HG03521 (cell line): ENCODE data around the gene EPHA8.

Experiments used
- ATAC-seq: cut with Tn5 transposase; IDR thresholded peaks from one replicate; pipeline ENCODE4 v1.9.1; 2021; ENCODE audit warnings: mild to moderate bottlenecking, moderate library complexity; ENCODE audit not compliant: unreplicated experiment

The EPHA8 gene

DNA sequence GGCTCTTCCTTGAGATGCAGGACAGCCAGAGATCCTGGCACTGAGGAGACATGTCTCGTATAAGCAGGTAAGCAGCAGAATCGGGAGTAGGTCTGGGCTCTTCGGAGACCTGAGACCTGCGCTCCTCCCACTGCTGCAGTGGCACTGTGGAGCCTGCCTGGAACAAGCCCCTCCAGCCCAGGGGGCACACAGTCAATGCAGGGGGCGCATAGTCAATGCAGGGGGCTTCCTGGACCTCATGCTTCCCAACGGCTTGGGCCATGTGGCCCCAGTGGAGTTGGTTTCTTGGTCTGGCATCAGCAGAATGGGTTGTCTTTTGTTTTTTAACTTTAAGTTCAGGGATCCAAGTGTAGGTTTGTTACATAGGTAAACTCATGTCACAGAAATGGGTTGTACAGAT, 27.9 kb upstream of the EPHA8 start:
- no peak for ATAC-seq

DNA sequence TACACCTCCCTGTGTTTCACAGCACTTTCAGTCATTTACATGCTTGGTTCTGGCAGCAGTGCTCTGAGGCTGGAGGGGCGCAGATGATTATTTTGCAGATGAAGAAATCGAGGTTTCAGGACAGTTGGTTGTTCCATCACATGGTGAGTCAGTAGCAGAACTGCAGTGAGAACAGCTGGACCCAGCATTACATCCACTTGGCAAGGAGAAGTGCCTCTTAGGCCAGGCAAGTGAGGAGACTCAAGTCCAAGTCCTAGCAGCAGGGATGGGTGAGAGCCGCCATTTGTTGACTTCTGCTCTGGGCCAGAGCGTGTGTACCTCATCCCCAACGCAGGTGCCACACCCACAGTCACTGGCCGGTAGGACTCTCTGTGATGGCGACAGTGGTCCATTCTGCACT, 26.8 kb upstream of the EPHA8 start:
- ATAC-seq, result no peak

DNA sequence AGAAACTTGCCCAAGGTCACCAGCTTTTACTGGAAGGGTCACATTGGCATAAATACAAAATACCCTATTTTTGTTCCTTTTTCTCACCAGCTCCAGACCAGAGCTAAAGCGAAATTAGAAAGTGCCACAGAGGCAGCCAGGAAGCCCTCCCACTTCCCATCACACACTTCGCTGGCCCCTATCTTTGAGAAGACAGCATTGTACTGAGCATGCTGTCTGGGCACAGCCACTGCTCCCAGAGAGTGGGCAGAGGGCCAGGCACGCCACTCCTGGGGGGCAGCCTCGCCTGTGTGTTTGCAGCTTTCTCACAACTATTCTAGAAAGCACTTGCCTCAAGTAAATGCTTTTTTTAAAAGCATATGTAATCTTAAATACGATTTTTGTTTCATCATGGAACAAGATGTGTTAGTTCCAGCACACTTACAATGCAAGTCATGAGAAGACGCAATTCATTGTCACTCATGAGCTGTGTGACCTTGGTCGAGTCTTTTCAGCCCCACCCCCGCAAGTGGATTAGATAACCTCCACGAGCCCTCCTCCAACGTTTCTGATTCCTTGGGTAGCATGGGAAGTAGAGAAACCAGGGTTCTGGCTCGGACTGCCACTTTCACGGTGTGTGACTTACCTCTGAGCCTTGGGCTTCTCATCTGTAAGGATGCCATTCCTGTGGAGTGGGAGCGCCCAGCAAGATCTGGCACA, 25.7 kb upstream of the EPHA8 start:
- ATAC-seq, result no peak

DNA sequence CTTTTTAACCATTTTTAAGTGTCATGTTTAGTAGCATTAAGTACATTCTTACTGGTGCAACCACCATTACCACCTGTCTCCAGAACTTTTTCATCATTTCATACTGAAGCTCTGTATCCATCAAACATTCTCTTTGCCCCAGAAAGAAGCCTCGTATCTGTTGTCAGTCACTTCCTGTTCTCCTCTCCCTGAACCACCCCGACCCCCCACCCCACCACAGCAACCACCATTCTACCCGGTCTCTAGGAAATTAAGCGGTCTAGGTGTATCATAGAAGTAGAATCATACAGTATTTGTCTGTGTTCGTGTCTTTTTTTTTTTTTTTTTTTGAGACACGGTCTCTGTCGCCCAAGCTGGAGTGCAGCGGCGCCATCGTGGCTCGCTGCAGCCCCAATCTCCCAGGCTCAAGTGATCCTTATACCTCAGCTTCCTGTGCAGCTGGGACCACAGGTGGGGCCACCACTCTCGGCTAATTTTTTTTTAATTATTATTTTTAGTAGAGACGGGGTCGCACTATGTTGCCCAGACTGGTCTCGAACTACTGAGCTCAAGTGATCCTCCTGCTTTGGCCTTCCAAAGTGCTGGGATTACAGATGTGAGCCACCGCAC, 23.7 kb upstream of the EPHA8 start:
- ATAC-seq, result no peak

DNA sequence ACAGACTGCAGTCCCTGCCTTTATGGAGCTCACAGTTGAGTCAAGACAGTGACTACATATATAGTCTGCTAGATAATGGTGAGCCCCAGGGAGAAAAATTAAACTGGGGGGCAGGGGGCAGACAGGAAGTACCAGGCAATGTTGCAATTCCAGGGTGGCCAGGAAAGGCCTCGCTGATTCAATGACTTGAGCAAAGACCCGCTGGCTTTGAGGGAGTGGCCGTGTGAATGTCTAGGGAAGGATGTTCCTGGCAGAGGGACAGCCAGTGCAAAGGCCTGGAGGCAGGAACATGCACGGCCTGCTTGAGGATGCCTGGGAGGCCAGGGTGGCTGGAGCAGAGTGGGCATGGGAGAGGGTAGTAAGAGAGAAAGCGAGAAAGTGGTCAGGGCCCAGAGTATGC, 23.0 kb upstream of the EPHA8 start:
- no peak for ATAC-seq

DNA sequence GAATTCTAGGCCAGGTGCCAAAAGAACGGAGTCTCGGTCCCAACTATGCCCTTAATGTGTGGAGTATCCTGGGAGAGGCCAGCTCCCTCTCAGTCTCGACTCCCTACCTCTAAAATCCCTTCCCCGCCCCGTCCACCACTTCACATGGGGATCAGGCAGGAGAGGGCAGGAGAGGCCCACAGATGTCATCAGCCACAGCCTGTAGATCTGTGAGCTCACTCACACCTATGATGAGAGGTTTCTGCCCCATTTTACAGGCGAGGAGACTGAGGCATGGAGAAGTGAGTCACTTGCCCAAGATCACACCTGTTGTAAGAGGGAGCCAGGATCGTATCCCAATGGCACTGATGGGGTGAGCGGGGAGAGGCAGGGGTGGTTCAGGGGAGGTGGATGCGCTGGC, 20.4 kb upstream of the EPHA8 start:
- ATAC-seq, result no peak

DNA sequence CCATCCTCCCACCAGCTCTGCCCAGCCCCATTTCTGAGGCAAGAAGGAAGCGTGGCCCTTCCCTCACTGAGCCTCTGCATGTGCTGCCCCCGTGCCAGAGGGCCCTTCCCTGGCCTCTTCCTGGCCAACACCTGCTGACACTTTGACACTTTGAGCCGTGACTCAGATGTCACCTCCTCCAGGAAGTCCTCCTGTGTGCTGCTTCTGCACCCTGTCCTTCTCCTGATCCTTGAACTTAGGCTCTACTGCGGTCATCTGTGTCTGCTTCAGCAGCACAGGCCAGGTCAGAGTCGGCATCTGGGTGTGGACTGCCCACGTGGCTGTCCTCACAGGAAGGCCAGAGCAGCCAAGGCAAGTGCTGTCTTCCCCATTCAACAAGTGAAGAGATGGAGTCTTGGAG, 19.6 kb upstream of the EPHA8 start:
- no peak for ATAC-seq

DNA sequence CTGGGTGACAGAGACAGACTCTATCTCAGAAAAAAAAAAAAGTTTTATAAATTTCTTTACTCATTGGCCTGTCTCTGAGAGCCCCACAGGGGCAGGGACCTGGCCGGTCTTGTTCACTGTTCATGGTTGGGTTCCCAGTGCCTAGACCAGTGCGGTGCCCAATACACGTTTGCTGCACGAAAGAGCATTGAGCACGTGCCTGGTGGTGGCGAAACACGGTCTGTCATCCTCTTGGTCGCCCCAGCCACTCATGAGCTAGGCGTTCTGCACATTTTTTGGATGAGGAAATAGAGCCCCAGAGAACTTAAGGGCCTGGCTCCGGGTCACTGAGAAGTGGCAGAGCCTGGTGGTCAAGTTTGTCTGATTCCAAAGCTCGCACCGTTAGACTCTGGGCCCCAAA, 18.7 kb upstream of the EPHA8 start:
- no peak for ATAC-seq

DNA sequence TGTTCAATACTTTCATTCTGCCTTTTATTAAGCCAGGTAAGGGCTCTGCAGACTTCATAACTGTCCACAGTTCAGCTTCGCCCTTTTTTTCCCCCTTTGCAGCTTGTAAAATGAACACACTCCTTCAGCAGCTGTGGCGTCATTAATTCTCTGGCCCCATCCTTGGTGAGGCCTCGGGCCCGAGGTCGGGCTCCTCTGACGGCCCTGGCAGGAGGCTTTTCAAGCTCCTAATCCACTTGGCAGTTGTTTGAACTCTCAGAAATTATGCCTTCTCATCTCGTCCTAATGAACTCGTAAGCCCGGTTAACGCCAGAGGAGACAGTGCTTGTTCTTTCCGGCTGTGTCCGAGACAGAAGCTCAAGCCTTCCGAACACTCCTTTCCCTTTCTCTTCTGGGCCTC, 18.1 kb upstream of the EPHA8 start:
- no peak for ATAC-seq

DNA sequence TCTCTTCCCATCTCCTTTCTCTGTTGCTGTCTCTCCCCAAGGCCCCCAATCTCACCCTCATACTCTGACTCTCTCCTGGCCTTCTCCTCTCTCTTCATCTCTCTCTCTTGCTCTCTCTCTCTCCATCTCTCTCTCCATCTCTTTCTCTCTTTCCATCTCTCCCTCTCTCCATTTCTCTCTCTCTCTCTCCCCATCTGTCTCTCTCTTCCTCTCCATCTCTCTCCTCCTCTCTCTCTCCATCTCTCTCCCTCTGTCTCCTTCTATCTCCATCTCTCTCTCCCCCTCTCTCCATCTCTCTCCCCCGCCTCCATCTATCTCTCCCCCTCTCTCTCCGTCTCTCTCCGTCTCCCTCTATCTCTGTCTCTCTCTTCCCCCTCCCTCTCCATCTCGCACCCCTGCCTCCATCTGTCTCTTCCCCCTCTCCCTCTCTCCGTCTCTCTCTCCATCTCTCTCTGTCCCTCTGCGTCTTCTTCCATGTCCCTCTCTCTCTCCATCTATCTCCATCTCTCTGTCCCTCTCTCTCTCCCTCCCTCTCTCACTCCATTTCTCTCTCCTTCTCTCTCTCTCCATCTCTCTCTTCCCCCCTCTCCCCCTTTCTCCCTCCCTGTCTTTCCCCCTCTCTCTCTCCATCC, 16.0 kb upstream of the EPHA8 start:
- no peak for ATAC-seq

DNA sequence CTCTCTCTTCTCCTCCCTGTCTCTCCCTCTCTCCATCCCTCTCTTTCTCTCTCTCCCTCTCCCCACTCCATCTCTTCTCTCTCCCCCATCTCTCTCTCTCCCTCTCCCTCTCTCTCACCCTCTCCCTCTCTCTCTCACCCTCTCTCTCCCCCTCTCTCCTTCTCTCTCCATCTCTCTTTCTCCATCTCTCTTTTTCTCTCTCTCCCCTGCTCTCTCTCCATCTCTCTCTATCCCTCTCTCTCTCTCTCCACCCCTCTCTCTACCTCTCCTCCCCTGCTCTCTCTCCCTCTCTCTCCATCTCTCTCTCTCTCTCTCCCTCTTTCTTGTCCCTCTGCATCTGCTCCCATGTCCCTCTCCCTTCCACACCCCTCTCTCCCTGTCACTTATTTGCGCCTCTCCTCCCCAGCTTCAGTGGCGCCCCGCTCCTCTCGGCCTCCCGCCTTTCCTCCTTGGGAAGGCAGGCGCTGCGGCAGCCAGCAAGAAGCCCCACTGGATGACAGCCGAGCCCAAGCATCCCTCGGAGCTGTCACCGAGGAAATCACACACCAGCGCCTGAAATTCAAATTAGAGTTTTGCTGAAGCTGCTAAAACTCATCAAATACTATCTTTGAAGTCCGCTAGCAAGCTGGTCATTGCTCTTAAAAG, 15.3 kb upstream of the EPHA8 start:
- no peak for ATAC-seq

DNA sequence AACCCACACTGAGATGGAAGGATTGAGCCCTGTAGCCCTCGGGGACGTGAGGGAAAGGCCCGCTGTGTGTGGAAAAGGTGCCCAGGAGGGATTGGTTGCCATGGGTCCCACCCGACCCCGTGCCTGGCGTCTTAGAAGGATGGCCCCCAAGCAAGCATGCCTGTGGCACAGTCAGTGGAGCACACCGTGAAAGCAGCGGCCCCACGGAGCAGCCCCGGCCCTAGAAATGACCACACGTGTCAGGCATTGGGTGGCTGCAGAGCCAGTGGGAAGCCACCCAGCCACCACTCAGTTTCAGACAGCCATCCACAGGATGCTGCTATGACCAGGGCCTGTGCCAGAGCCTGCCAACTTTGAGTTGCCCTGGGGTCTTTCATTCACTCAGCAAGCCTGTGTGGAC, 13.3 kb upstream of the EPHA8 start:
- ATAC-seq, result no peak

DNA sequence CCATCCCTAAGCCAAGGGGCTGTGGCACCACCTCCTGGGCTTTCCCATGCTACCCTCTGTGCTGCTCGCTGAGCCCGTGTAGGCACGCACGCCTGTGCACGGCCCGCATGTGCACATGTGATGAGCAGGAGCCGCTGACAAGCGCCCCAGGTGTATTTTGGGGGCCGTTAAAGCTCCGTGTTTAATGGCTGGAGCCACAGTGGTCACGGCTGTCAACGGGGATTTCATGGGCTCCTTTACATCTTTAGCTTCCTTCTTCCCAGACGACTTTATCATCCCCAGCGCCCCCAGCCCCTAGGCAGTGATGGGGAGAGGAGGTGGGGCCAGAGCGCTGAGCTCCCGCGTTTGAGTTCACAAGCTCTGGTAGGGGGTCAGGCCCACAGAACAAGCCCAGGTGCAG, 11.7 kb upstream of the EPHA8 start:
- ATAC-seq, result no peak

DNA sequence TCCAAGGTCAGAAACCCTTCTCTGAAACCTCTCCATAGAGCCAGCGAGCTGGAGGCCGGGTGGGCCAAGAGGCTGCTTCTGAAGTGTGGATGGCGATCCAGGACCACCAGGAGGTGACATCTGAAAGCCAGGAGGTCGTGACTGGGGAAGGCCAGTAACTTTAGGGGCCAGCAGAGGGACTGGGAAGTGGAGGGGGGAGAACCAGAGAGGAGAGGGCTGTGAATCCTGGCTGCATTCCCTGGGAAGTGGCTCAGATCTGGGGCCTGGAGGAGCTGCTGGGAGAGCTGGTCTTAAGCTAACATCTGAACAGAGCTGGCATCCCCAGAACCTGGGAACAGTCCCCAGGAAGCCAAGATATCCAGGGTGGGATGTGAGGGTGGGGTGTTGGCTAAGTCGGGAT, 11.3 kb upstream of the EPHA8 start:
- ATAC-seq, result no peak

DNA sequence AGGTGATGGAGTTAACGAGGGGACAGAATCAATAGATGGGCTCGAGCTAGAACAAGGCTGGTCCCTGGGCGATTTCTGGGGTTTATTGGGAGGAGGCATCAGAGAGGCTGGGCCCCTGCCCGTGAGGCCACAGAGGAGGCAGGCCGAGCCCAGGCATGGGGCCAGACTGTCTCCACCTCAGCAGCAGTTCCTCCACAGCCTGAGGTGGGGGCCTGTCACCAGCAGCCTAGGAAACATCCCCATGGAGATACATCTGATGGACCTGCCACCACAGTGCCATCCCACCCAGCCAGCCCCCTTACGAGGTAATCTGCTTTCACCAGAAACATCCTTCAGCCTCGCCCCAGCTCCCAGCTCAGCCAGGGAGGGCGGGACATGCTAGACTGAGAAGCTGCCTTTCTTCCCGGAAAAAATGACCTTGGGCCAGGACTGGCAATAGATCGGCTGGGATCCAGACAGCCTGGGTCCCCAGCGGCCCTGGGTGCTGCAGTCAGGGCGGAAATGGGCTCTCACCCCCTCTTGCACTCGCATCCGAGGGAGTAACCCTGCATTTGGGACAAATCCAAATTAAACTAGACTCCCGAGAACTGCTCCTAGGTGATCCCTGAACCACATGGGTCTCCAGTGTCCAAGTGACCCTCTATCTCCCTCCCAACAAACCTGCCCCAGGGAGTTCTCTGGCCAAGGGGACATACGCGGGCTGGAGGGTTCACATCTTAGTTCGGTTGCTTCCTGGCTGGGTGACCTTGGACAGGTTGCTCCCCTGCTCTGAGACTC, 10.0 kb upstream of the EPHA8 start:
- ATAC-seq, result no peak

DNA sequence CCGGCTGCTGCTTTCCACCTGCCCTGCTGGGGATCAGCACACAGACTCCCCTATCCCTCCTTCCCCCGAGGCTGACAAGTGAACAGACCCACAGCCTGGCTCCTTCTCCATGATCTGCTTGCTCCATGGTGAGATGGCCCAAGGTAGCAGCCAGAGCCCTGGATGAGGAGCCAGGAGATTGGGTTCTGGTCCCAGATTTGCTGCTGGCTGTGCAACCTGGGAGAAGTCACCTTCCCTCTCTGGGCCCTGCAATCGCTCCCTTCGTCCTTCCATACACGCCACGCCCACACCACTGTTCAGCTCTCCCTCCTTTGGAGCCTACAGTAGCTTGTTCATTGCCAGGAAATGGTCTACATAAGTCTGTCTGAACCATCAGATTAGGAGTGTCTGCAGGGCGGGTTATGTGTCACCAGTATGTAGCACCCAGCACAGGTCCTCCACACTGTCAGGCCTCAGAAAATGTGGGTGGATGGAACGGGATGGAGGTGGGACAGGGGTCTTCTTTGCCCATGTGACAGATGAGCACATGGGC, 9.2 kb upstream of the EPHA8 start:
- ATAC-seq, result no peak

DNA sequence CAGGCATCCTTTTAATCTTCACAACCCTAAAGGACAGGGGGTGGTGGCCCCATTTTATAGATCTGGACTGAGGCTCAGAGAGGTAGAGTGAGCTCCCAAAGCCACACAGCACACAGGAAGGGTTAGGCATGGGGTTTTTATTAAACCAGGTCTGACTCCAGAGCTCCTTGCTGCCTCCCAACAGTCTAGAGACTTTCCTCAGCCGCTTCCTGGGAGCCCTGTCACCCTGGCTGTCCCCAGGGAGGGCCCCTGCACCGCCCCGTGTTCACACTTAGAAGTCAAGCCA, 8.0 kb upstream of the EPHA8 start:
- ATAC-seq, result no peak

DNA sequence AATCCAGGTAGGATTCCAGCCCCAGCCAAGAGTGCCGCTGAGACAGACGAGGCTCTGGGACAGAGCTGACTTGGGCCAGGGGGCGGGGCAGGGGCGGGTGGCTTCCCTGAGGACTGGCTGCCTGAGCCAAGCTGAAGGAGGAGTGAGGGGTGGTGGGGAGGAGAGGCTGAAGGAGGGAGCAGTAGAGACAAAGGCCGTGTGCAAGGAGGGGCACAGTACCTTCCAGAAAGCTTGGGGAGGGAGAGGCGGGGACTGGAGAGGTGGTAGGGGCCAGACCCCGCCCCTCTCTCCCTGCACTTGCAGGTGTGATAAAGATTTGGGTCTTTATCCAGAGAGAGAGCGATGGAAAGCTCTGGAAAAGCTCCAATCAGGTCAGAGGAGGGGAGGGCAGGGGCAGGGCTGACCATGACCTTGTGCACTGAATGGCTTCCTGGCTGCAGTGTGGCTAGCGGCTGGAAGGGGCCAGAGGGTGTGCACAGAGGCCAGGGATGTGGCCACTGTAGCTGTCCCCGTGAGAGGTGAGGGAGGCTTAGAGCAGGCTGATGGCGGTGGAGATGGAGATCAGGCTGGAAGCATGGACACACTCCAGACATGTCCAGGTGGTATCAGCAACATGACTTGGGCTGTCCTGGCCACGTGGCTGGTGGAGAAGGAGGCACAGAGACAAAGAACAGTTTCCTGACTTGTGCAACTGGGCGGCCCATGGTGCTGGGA, 6.7 kb upstream of the EPHA8 start:
- ATAC-seq, result no peak

DNA sequence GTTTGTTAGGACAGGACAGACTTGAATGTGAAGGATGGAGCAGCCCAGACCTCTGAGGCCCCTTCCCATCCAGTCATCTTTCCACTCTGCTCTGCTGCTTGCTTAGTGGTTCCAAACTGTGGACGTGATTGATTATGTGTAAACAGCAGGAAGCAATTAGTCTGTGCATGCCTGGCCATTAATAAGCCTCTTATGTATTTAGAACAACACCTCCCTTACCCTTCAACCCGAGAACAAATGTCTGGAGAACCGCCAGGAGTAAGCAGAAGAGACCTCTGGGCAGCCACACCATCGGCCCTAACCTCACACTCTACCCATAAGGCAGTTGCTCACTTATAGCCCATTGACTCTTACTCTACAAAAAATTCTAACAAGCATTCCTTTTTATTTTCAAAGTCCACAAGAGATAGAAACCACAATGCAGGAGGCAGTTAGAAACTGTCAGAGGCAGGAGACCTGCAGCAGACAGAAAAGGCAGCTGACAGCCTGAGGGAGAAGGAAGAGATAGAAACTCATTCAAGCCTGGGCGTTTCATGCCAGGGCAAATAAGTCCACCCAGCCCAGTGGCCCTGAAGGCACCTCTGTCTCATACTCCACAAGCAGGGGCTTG, 5.8 kb upstream of the EPHA8 start:
- no peak for ATAC-seq
